NB4 (cell line): ENCODE results near the gene SLC35F1.

Experiments
- POLR2A ChIP-seq: IDR thresholded peaks from 2 replicates; pipeline ENCODE4 v1.6.1; 2011; ENCODE audit warnings: mild to moderate bottlenecking; ENCODE audit not compliant: insufficient read length; ENCODE audit errors: extremely low read depth
- TF ChIP-seq, protein P1 (sequence below): IDR thresholded peaks from one replicate; pipeline ENCODE4 v1.5.1; 2012; ENCODE audit warnings: low read depth, low read length

DNA sequence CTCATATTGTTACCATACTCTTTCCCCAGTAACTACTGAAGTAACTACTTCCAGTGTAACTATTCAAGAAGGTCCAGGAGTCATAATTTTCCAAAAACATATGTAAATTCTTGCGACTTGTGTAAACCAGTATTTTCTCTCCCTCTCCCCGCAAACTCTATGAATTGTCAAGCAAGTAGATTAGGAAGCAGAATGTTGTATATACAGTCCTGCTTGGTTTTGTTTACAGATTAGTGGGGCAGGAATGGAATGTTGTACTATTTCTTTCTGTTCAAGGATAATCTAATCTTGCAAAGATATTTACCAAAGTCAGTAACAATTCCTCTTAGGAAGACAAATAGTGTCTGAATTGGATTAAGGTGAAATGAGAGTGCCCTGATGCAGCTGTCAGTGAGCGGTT is 406.1 kb downstream of the SLC35F1 start:
- TF ChIP-seq, protein P1, sequence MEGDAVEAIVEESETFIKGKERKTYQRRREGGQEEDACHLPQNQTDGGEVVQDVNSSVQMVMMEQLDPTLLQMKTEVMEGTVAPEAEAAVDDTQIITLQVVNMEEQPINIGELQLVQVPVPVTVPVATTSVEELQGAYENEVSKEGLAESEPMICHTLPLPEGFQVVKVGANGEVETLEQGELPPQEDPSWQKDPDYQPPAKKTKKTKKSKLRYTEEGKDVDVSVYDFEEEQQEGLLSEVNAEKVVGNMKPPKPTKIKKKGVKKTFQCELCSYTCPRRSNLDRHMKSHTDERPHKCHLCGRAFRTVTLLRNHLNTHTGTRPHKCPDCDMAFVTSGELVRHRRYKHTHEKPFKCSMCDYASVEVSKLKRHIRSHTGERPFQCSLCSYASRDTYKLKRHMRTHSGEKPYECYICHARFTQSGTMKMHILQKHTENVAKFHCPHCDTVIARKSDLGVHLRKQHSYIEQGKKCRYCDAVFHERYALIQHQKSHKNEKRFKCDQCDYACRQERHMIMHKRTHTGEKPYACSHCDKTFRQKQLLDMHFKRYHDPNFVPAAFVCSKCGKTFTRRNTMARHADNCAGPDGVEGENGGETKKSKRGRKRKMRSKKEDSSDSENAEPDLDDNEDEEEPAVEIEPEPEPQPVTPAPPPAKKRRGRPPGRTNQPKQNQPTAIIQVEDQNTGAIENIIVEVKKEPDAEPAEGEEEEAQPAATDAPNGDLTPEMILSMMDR = no peak
- TF ChIP-seq POLR2A = no peak
